A549 (cell line): ENCODE measurements around the gene PRKCZ. TPM values are rescaled to one million over a fixed set of nuclear protein-coding genes. Genes with fewer than 3 reads are reported as not detected.

Experiments
- ATAC-seq, 2 experiments: fragments of 200-7000 bp in 1 of 2; fragments of >200 bp in 1 of 2; cut with Nextera tagmentation in 1 of 2; cut with Tn5 transposase in 1 of 2; 3 replicates each; pipeline versions ENCODE4 v1.8.0 to v1.9.1; 2018 to 2020; ENCODE audit warnings: mild to moderate bottlenecking in 1 of 2, moderate library complexity in 1 of 2
- CTCF ChIA-PET: fragments of 300-600 bp; sonication (Branson Sonifier 250); formaldehyde crosslinking; extraction: SDS; loops from one replicate; lab custom pipeline; 2021; ENCODE audit warnings: antibody characterized with exemption, inconsistent platforms; lab: Yijun Ruan, JAX
- POLR2A ChIA-PET: fragments of 350-600 bp; formaldehyde crosslinking; extraction: SDS; loops from one replicate; lab custom pipeline; 2021; ENCODE audit warnings: antibody characterized with exemption, inconsistent platforms; lab: Yijun Ruan, JAX
- DNase-seq, 2 experiments: peaks; one replicate each; pipeline versions ENCODE4 v3.0.0 to v3.0.0-alpha.2; 2011 to 2016; ENCODE audit warnings: low read depth in 1 of 2, low spot score in 1 of 2
- FAIRE-seq: peaks from 2 replicates; lab custom pipeline; 2011; peaks lifted over from hg19 to GRCh38; lab: Jason Lieb, UNC
- H3K27ac ChIP-seq, 2 experiments: fragments of >200 bp; sonication (Bioruptor Twin); formaldehyde crosslinking; 3 replicates each; pipeline ENCODE4 v1.5.1; 2016 to 2017
- H3K4me1 ChIP-seq: fragments of >200 bp; sonication (Bioruptor Twin); formaldehyde crosslinking; 3 replicates; pipeline ENCODE4 v1.6.1; 2016
- H3K4me2 ChIP-seq: fragments of >200 bp; sonication (Bioruptor Twin); formaldehyde crosslinking; 3 replicates; pipeline ENCODE4 v1.6.1; 2016
- H3K4me3 ChIP-seq: fragments of >200 bp; sonication (Bioruptor Twin); formaldehyde crosslinking; 3 replicates; pipeline ENCODE4 v1.5.1; 2016
- H3K9me3 ChIP-seq: fragments of >200 bp; sonication (Bioruptor Twin); formaldehyde crosslinking; 3 replicates; pipeline ENCODE4 v1.6.1; 2016
- BCL3 ChIP-seq: fragments of >200 bp; sonication (Bioruptor Twin); formaldehyde crosslinking; IDR thresholded peaks from 3 replicates; pipeline ENCODE4 v1.6.1; 2016
- CBX8 ChIP-seq: fragments of 200-600 bp; sonication (generic); IDR thresholded peaks from 2 replicates; pipeline ENCODE4 v1.6.1; 2016
- CHD2 ChIP-seq: fragments of 150-350 bp; IDR thresholded peaks from 2 replicates; pipeline ENCODE4 v1.6.1; 2014; ENCODE audit warnings: low read length; ENCODE audit not compliant: partially characterized antibody
- EHF ChIP-seq: fragments of 250-450 bp; sonication (Bioruptor Pico); IDR thresholded peaks from 2 replicates; pipeline ENCODE4 v1.5.0; 2020; ENCODE audit warnings: mild to moderate bottlenecking
- EP300 ChIP-seq, 2 experiments: fragments of >200 bp; sonication (Bioruptor Twin); formaldehyde crosslinking; IDR thresholded peaks; 2 replicates in 1 of 2; 3 replicates in 1 of 2; pipeline ENCODE4 v1.6.1; 2016 to 2017
- ESRRA ChIP-seq: fragments of 150-350 bp; IDR thresholded peaks from 2 replicates; pipeline ENCODE4 v1.6.1; 2014; ENCODE audit warnings: mild to moderate bottlenecking, low read length, borderline replicate concordance
- FOSB ChIP-seq: fragments of 250-450 bp; sonication (Bioruptor Pico); IDR thresholded peaks from 2 replicates; pipeline ENCODE4 v1.5.0; 2020; ENCODE audit warnings: mild to moderate bottlenecking, moderate library complexity
- FOSL2 ChIP-seq, 2 experiments: fragments of 450-650 bp in 1 of 2; fragments of >200 bp in 1 of 2; sonication (Bioruptor Twin) in 1 of 2; formaldehyde crosslinking; IDR thresholded peaks; 2 replicates each; pipeline versions ENCODE4 v1.5.0 to v1.6.1; 2016 to 2020; ENCODE audit warnings: mild to moderate bottlenecking in 1 of 2, moderate library complexity in 1 of 2
- HDAC2 ChIP-seq: fragments of 200-600 bp; sonication (generic); IDR thresholded peaks from 2 replicates; pipeline ENCODE4 v1.6.1; 2016
- HEYL ChIP-seq: fragments of 250-450 bp; sonication (Bioruptor Pico); IDR thresholded peaks from 2 replicates; pipeline ENCODE4 v1.8.0; 2021; ENCODE audit warnings: mild to moderate bottlenecking, moderate library complexity
- HOXA7 ChIP-seq: fragments of 250-450 bp; sonication (Bioruptor Pico); IDR thresholded peaks from 2 replicates; pipeline ENCODE4 v1.5.0; 2020; ENCODE audit warnings: mild to moderate bottlenecking, moderate library complexity
- JUN ChIP-seq, 2 experiments: fragments of >200 bp; sonication (Bioruptor Twin); formaldehyde crosslinking; IDR thresholded peaks; 2 replicates in 1 of 2; 3 replicates in 1 of 2; pipeline ENCODE4 v1.6.1; 2016 to 2017
- JUNB ChIP-seq: fragments of >200 bp; sonication (Bioruptor Twin); formaldehyde crosslinking; IDR thresholded peaks from 2 replicates; pipeline ENCODE4 v1.6.1; 2016
- MAFK ChIP-seq: fragments of 450-650 bp; IDR thresholded peaks from 2 replicates; pipeline ENCODE4 v1.6.1; 2014; ENCODE audit not compliant: partially characterized antibody
- MAX ChIP-seq: IDR thresholded peaks from 2 replicates; pipeline ENCODE4 v1.6.1; 2012
- NFE2L2 ChIP-seq: fragments of 150-350 bp; conservative IDR thresholded peaks from 2 replicates; pipeline ENCODE4 v1.6.1; 2014; ENCODE audit warnings: low read length
- NR3C1 ChIP-seq: fragments of >200 bp; sonication (Bioruptor Twin); formaldehyde crosslinking; IDR thresholded peaks from 3 replicates; pipeline ENCODE4 v1.6.1; 2017
- PBX3 ChIP-seq: IDR thresholded peaks from 2 replicates; pipeline ENCODE4 v1.6.1; 2012
- PHF8 ChIP-seq: fragments of 200-600 bp; sonication (generic); IDR thresholded peaks from 2 replicates; pipeline ENCODE4 v1.6.1; 2016; ENCODE audit warnings: low read depth, mild to moderate bottlenecking, antibody characterized with exemption, moderate library complexity, borderline replicate concordance
- POLR2A ChIP-seq: IDR thresholded peaks from 2 replicates; pipeline ENCODE4 v1.6.1; 2012; ENCODE audit warnings: mild to moderate bottlenecking, low read length
- RAD21 ChIP-seq, 2 experiments: fragments of >200 bp in 1 of 2; sonication (Bioruptor Twin) in 1 of 2; formaldehyde crosslinking in 1 of 2; IDR thresholded peaks in 1 of 2; conservative IDR thresholded peaks in 1 of 2; 2 replicates in 1 of 2; 3 replicates in 1 of 2; pipeline ENCODE4 v1.6.1; 2012 to 2018; ENCODE audit warnings: inconsistent platforms in 1 of 2
- RARB ChIP-seq: fragments of 250-450 bp; sonication (Bioruptor Pico); IDR thresholded peaks from 2 replicates; pipeline ENCODE4 v1.8.0; 2021; ENCODE audit warnings: mild to moderate bottlenecking, moderate library complexity
- TFCP2L1 ChIP-seq: fragments of 250-450 bp; sonication (Bioruptor Pico); IDR thresholded peaks from 2 replicates; pipeline ENCODE4 v1.5.0; 2021; ENCODE audit warnings: mild to moderate bottlenecking
- TP53 ChIP-seq: fragments of 250-450 bp; sonication (Bioruptor Pico); IDR thresholded peaks from 2 replicates; pipeline ENCODE4 v1.5.0; 2021; ENCODE audit warnings: mild to moderate bottlenecking, moderate library complexity
- ZFP36 ChIP-seq: fragments of 450-650 bp; IDR thresholded peaks from 2 replicates; pipeline ENCODE4 v1.6.1; 2014; ENCODE audit warnings: borderline replicate concordance; ENCODE audit not compliant: partially characterized antibody
- WGBS: methylation state at CpG from one replicate; pipeline ENCODE4 v1.1.6; 2017; ENCODE audit errors: missing lambda C conversion rate; 5-methylcytosine and 5-hydroxymethylcytosine counted together
- polyA plus RNA-seq, 4 experiments: library from polyadenylated mRNA; depleted of rRNA in 3 of 4; stranded (reverse); fragments of >200 nt; fragmentation: RNase III in 1 of 4; extraction: RNeasy Plus Mini Kit Qiagen cat#74134 plus additional on column Dnase treatment in 1 of 4; gene quantifications; 2 replicates in 3 of 4; 3 replicates in 1 of 4; pipeline ENCODE4 v1.2.3, GENCODE V29; 2011 to 2017
- TF ChIP-seq, protein P1 (sequence below): fragments of >200 bp; sonication (Bioruptor Twin); formaldehyde crosslinking; IDR thresholded peaks from 2 replicates; pipeline ENCODE4 v1.6.1; 2016
- TF ChIP-seq, protein P2 (sequence below): fragments of 450-650 bp; IDR thresholded peaks from 2 replicates; pipeline ENCODE4 v1.6.1; 2014; ENCODE audit warnings: antibody characterized with exemption

PRKCZ gene
- polyA plus RNA-seq, 2 of the 4 experiments (the other 2 are of a cell fraction): 9.5 to 9.8 TPM

DNA sequence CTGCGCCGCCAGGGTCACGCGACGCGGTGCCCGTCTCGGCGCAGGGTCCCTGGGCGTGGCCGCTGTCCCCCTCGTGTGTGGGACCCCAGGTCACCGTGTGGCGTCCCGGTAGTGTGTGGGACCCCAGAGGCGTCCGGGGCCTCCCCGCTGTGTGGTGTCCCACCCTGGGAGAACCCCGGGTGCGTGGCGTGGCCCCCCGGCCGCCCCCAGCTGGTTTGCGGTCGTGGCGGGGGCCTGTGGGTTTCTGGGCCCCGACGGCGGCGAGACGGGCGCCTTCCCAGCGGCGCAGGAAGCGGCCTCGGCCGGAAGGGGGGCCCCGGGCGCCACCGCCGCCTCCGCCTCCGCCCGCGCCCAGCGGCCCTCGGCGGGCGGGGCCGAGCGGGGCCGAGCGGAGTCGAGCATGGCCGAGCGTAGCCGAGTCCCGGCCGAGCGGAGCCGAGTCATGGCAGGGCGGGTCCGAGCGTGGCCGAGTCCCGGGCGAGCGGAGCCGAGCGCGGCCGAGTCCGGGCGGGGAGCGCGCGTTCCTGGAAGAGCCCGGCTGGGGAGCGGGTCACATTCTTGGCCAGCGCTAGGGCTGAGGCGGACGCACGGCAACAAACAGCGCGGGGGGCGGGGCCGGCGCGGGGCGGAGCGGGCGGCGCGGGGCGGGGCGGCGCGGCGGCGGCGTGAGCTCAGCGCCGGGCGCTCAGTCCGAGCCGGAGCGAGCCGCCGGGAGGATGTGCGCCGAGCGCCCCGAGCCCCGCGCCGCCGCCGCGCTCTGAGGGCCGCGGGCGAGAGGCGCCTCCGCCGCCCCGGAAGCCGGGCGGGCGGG, 177.3 kb downstream of the PRKCZ start:
- peak; percentile 41; the same call in 2 of the 3 replicates for TF ChIP-seq BCL3
- TF ChIP-seq HDAC2: no peak
- no peak for TF ChIP-seq EHF
- peak in 1 of 2 experiments; percentile 46; a peak in 2 of 5 replicates for TF ChIP-seq JUN (IDR thresholded peaks at IDR 0.05)
- TF ChIP-seq HEYL (CRISPR knock-in tag): no peak
- TF ChIP-seq CBX8: no peak
- TF ChIP-seq RAD21 (conservative IDR thresholded peaks at IDR 0.05 in 1 of 2, IDR thresholded peaks at IDR 0.05 in 1 of 2): no peak
- peak; percentile 38; the same call in 1 of the 2 replicates for TF ChIP-seq PHF8
- TF ChIP-seq FOSB (CRISPR knock-in tag): no peak
- no peak for TF ChIP-seq ESRRA
- no peak for TF ChIP-seq NR3C1
- TF ChIP-seq, protein P1, sequence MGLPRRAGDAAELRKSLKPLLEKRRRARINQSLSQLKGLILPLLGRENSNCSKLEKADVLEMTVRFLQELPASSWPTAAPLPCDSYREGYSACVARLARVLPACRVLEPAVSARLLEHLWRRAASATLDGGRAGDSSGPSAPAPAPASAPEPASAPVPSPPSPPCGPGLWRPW: no peak
- no peak for TF ChIP-seq RARB
- TF ChIP-seq EP300 (IDR thresholded peaks at IDR 0.05): no peak
- peak; percentile 65 for TF ChIP-seq POLR2A
- TF ChIP-seq NFE2L2: no peak
- no peak for TF ChIP-seq TFCP2L1 (CRISPR knock-in tag)
- TF ChIP-seq ZFP36: no peak
- TF ChIP-seq, protein P2, sequence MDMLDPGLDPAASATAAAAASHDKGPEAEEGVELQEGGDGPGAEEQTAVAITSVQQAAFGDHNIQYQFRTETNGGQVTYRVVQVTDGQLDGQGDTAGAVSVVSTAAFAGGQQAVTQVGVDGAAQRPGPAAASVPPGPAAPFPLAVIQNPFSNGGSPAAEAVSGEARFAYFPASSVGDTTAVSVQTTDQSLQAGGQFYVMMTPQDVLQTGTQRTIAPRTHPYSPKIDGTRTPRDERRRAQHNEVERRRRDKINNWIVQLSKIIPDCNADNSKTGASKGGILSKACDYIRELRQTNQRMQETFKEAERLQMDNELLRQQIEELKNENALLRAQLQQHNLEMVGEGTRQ: no peak
- no peak for TF ChIP-seq FOSL2 (IDR thresholded peaks at IDR 0.05)
- no peak for TF ChIP-seq FOSL2 (CRISPR knock-in tag; IDR thresholded peaks at IDR 0.05)
- TF ChIP-seq JUNB: no peak
- TF ChIP-seq MAFK: no peak
- TF ChIP-seq CHD2: no peak
- no peak for TF ChIP-seq PBX3
- no peak; the same call in 1 of the 2 replicates for TF ChIP-seq MAX
- TF ChIP-seq HOXA7 (CRISPR knock-in tag): no peak
- no peak for TF ChIP-seq TP53 (CRISPR knock-in tag)
- TF ChIP-seq, all 56 proteins: peak for 4
- peak; percentile 72 to 87 for ATAC-seq

More for the DNA sequence above, 177.3 kb downstream of the PRKCZ start:
- H3K4me2 ChIP-seq: peak overlapping the region; percentile 99
- no peaks in the 10 kb centered on the region for H3K9me3 ChIP-seq
- WGBS: no CpG with 5 or more reads among the region's 129 CpGs
- peaks cover 29% of the 10 kb centered on the region for H3K4me1 ChIP-seq
- ChIA-PET CTCF (interaction anchor here (1.0 to 1.7 kb wide), 2 partner anchors 8 to 154 kb away, joined by 3 to 5 read pairs; no protein-coding TSS in a partner anchor), POLR2A (interaction anchor here (0.6 to 1.3 kb wide), 7 partner anchors 15 to 164 kb away, joined by 3 to 9 read pairs (median 4); partner anchors contain the start of genes FAAP20, MORN1 and RER1)
- H3K27ac ChIP-seq: peak overlapping the region; percentile 100
- H3K4me3 ChIP-seq: peak overlapping the region; percentile 98
- no peak for FAIRE-seq
- peak; percentile 79 to 94 for DNase-seq
